Right lobe of liver (tissue), 6 donors: Measurements from ENCODE around the gene MLANA. TPM values are rescaled to one million over a fixed set of nuclear protein-coding genes. Genes with fewer than 3 reads are reported as not detected.

Experiments
- ATAC-seq, 4 donors: fragments of 200-7000 bp; cut with Tn5 transposase; one replicate each; pipeline ENCODE4 v1.9.1; 2020; ENCODE audit warnings: mild to moderate bottlenecking in 4 of 4, moderate library complexity in 4 of 4
- DNase-seq, 3 donors: peaks; one replicate each; pipeline ENCODE4 v3.0.0-alpha.2; 2020
- H3K27ac ChIP-seq, 3 donors: fragments of 200-600 bp; one replicate each; pipeline ENCODE4 v1.8.0; 2022
- H3K27me3 ChIP-seq, 2 donors: fragments of 200-600 bp; one replicate each; pipeline ENCODE4 v1.8.0; 2022
- H3K36me3 ChIP-seq, 4 donors: fragments of 200-600 bp; sonication (generic) in 1 of 4; one replicate each; pipeline versions ENCODE4 v1.5.1 to v1.8.0; 2017 to 2022; ENCODE audit warnings: control low read depth in 1 of 4
- H3K4me1 ChIP-seq, 4 donors: fragments of 200-600 bp; sonication (generic) in 1 of 4; one replicate each; pipeline versions ENCODE4 v1.5.1 to v1.8.0; 2017 to 2022; ENCODE audit warnings: control low read depth in 1 of 4
- H3K4me3 ChIP-seq, 3 donors: fragments of 200-600 bp; one replicate each; pipeline ENCODE4 v1.8.0; 2022
- H3K9me3 ChIP-seq, 4 donors: fragments of 200-600 bp; sonication (generic) in 1 of 4; one replicate each; pipeline versions ENCODE4 v1.5.1 to v1.8.0; 2017 to 2022; ENCODE audit warnings: control low read depth in 1 of 4
- CTCF ChIP-seq, 4 donors: fragments of 200-600 bp in 3 of 4; fragments of 450-650 bp in 1 of 4; IDR thresholded peaks; one replicate each; pipeline versions ENCODE4 v1.5.1 to v1.8.0; 2016 to 2022; ENCODE audit warnings: antibody characterized with exemption in 4 of 4, mild to moderate bottlenecking in 2 of 4
- POLR2A ChIP-seq: fragments of 450-650 bp; IDR thresholded peaks from one replicate; pipeline ENCODE4 v1.6.1; 2017; ENCODE audit warnings: antibody characterized with exemption, mild to moderate bottlenecking
- WGBS: methylation state at CpG from one replicate; pipeline ENCODE4 v1.1.6; 2018; ENCODE audit warnings: low coverage, low lambda C conversion rate; ENCODE audit not compliant: insufficient coverage; ENCODE audit errors: missing lambda C conversion rate; 5-methylcytosine and 5-hydroxymethylcytosine counted together
- intact Hi-C, 2 donors: fragments of 100-400 bp; cut with DNase I; formaldehyde crosslinking; loops; one replicate each; pipeline versions ENCODE4 v1.11.2 to v1.14.1; 2022
- total RNA-seq, 6 experiments: library from RNA; depleted of rRNA in 2 of 6; stranded (reverse); fragments of >200 nt in 2 of 6; fragmentation: NEBNext Ultra II Directional in 3 of 6; extraction: Animal tissue kit (Norgen Biotek cat#: 25700) in 3 of 6; gene quantifications; one replicate each; pipeline versions ENCODE4 v1.1.0 to v1.2.4, GENCODE V29; 2016 to 2023
- donor health status: DM: no; HTN: yes; CAD: no.
- donor health status: DM: no; HTN: no; CAD: no.
- donor health status: DM: no; HTN: no; CAD: no.
- donor health status: DM: no; HTN: yes; CAD: no.
- donor health status: DM: no; HTN: yes; CAD: no.

The MLANA gene
- total RNA-seq, 6 experiments from 2014 or later: not detected

- H3K9me3 ChIP-seq: no peaks in the 10 kb centered on the region
- peaks cover 0 to 18% (median 10%) of the 10 kb centered on the region in 4 donors for H3K4me1 ChIP-seq
- H3K36me3 ChIP-seq: no peaks in the 10 kb centered on the region
- no peak overlapping the region for H3K27ac ChIP-seq
- peak overlapping the region in 2 of 3 donors; percentile 12 to 16 for H3K4me3 ChIP-seq
- TF ChIP-seq CTCF (IDR thresholded peaks at IDR 0.05) (no peak), POLR2A (no peak)
- ATAC-seq: peak; percentile 87 to 92 (median 90)
- peak in 1 of 3 donors; percentile 25 for DNase-seq
- intact Hi-C loops: no loop called here
- WGBS: 9% methylated on average over 5 of the region's 5 CpGs
- no peaks in the 10 kb centered on the region for H3K27me3 ChIP-seq
Observed at GRCh38 chr9:5949103-5949699, 58.5 kb downstream of the MLANA start.

- Histone ChIP-seq H3K27ac (no peak overlapping the region), H3K9me3 (no peaks in the 10 kb centered on the region), H3K4me3 (no peak overlapping the region), H3K27me3 (no peaks in the 10 kb centered on the region), H3K36me3 (no peaks in the 10 kb centered on the region), H3K4me1 (peaks cover 0 to 22% (median 8%) of the 10 kb centered on the region in 4 donors)
- 100% methylated on average over 1 of the region's 1 CpG for WGBS
- intact Hi-C loops: no loop called here
- no peak for TF ChIP-seq CTCF (IDR thresholded peaks at IDR 0.05)
- no peak for TF ChIP-seq POLR2A
- ATAC-seq (no peak), DNase-seq (no peak)
Observed at GRCh38 chr9:5950261-5950660, 59.6 kb downstream of the MLANA start.

- Histone ChIP-seq H3K27ac (no peak overlapping the region), H3K4me3 (no peak overlapping the region), H3K36me3 (no peaks in the 10 kb centered on the region), H3K27me3 (no peaks in the 10 kb centered on the region), H3K4me1 (peaks cover 0 to 22% (median 5%) of the 10 kb centered on the region in 4 donors), H3K9me3 (no peaks in the 10 kb centered on the region)
- ATAC-seq (no peak), DNase-seq (no peak)
- intact Hi-C loops: no loop called here
- TF ChIP-seq POLR2A (no peak), CTCF (IDR thresholded peaks at IDR 0.05) (no peak)
- WGBS: 89% methylated on average over 3 of the region's 4 CpGs
Observed at GRCh38 chr9:5951686-5952211, 61.1 kb downstream of the MLANA start.

GRCh38 chr9:5953743-5954707 lies 63.3 kb downstream of the MLANA start:
- Histone ChIP-seq H3K27me3 (no peaks in the 10 kb centered on the region), H3K9me3 (no peaks in the 10 kb centered on the region), H3K4me3 (peak overlapping the region in 2 of 3 donors; percentile 19 to 24), H3K27ac (peak overlapping the region in 2 of 3 donors; percentile 38 to 39), H3K4me1 (peaks cover 0 to 11% (median 0%) of the 10 kb centered on the region in 4 donors), H3K36me3 (no peaks in the 10 kb centered on the region)
- intact Hi-C loops: no loop called here
- no peak for DNase-seq
- TF ChIP-seq POLR2A (no peak), CTCF (IDR thresholded peaks at IDR 0.05) (no peak)
- peak; percentile 52 to 69 (median 60) for ATAC-seq
- 33% methylated on average over 9 of the region's 9 CpGs for WGBS
